ENCODE measurements around the gene PAN3. TPM values are rescaled to one million over a fixed set of nuclear protein-coding genes. Genes with fewer than 3 reads are reported as not detected.

Gene PAN3
- total and polyA plus RNA-seq, 2 of the 8 experiments (the other 6 are each of a cell fraction or from before 2014, with no cell fraction given) = 12.7 to 39.3 TPM

DNA sequence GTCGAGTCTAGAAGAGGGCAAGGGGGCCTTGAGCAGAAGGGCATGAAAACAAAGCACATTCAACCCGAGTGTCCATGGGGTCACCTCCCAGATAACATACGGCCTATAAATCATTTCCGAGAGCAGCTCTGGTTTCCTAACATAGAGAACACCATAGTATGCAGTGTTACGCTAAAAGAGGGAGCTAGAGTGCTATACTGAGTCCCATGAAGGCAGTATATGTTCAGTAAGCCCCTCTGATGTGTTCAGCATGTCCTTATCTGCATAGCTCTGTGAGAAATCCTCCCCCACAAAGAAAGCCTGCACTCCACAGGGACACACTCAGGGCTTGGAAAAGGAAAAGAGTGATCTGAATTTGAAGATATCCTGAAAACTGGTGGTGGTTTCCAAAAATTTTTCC lies 181.2 kb downstream of the PAN3 start (continued):
- TF ChIP-seq, protein P1, sequence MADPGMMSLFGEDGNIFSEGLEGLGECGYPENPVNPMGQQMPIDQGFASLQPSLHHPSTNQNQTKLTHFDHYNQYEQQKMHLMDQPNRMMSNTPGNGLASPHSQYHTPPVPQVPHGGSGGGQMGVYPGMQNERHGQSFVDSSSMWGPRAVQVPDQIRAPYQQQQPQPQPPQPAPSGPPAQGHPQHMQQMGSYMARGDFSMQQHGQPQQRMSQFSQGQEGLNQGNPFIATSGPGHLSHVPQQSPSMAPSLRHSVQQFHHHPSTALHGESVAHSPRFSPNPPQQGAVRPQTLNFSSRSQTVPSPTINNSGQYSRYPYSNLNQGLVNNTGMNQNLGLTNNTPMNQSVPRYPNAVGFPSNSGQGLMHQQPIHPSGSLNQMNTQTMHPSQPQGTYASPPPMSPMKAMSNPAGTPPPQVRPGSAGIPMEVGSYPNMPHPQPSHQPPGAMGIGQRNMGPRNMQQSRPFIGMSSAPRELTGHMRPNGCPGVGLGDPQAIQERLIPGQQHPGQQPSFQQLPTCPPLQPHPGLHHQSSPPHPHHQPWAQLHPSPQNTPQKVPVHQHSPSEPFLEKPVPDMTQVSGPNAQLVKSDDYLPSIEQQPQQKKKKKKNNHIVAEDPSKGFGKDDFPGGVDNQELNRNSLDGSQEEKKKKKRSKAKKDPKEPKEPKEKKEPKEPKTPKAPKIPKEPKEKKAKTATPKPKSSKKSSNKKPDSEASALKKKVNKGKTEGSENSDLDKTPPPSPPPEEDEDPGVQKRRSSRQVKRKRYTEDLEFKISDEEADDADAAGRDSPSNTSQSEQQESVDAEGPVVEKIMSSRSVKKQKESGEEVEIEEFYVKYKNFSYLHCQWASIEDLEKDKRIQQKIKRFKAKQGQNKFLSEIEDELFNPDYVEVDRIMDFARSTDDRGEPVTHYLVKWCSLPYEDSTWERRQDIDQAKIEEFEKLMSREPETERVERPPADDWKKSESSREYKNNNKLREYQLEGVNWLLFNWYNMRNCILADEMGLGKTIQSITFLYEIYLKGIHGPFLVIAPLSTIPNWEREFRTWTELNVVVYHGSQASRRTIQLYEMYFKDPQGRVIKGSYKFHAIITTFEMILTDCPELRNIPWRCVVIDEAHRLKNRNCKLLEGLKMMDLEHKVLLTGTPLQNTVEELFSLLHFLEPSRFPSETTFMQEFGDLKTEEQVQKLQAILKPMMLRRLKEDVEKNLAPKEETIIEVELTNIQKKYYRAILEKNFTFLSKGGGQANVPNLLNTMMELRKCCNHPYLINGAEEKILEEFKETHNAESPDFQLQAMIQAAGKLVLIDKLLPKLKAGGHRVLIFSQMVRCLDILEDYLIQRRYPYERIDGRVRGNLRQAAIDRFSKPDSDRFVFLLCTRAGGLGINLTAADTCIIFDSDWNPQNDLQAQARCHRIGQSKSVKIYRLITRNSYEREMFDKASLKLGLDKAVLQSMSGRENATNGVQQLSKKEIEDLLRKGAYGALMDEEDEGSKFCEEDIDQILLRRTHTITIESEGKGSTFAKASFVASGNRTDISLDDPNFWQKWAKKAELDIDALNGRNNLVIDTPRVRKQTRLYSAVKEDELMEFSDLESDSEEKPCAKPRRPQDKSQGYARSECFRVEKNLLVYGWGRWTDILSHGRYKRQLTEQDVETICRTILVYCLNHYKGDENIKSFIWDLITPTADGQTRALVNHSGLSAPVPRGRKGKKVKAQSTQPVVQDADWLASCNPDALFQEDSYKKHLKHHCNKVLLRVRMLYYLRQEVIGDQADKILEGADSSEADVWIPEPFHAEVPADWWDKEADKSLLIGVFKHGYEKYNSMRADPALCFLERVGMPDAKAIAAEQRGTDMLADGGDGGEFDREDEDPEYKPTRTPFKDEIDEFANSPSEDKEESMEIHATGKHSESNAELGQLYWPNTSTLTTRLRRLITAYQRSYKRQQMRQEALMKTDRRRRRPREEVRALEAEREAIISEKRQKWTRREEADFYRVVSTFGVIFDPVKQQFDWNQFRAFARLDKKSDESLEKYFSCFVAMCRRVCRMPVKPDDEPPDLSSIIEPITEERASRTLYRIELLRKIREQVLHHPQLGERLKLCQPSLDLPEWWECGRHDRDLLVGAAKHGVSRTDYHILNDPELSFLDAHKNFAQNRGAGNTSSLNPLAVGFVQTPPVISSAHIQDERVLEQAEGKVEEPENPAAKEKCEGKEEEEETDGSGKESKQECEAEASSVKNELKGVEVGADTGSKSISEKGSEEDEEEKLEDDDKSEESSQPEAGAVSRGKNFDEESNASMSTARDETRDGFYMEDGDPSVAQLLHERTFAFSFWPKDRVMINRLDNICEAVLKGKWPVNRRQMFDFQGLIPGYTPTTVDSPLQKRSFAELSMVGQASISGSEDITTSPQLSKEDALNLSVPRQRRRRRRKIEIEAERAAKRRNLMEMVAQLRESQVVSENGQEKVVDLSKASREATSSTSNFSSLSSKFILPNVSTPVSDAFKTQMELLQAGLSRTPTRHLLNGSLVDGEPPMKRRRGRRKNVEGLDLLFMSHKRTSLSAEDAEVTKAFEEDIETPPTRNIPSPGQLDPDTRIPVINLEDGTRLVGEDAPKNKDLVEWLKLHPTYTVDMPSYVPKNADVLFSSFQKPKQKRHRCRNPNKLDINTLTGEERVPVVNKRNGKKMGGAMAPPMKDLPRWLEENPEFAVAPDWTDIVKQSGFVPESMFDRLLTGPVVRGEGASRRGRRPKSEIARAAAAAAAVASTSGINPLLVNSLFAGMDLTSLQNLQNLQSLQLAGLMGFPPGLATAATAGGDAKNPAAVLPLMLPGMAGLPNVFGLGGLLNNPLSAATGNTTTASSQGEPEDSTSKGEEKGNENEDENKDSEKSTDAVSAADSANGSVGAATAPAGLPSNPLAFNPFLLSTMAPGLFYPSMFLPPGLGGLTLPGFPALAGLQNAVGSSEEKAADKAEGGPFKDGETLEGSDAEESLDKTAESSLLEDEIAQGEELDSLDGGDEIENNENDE (IDR thresholded peaks at IDR 0.05; ENCODE audit: insufficient replicate concordance, low read length) = no peak
- TF ChIP-seq FOSL1 (IDR thresholded peaks at IDR 0.05; ENCODE audit: insufficient read depth, low read depth, low read length) (no peak), POLR2AphosphoS5 (IDR thresholded peaks at IDR 0.05; ENCODE audit: low read depth, low read length) (no peak)
